Adrenal gland (tissue), 5 donors: ENCODE measurements around the gene GALNT10.

Experiments
- CTCF ChIP-seq, 6 experiments: fragments of 450-650 bp in 4 of 6; fragments of 200-600 bp in 2 of 6; sonication (generic) in 1 of 6; IDR thresholded peaks; 1 replicate in 5 of 6; 2 replicates in 1 of 6; pipeline versions ENCODE4 v1.5.1 to v1.8.0; 2016 to 2021; ENCODE audit warnings: antibody characterized with exemption in 6 of 6, mild to moderate bottlenecking in 2 of 6, moderate library complexity in 1 of 6
- POLR2A ChIP-seq, 2 donors: fragments of 450-650 bp; IDR thresholded peaks; one replicate each; pipeline ENCODE4 v1.6.1; 2017; ENCODE audit warnings: antibody characterized with exemption in 2 of 2, mild to moderate bottlenecking in 2 of 2, moderate library complexity in 1 of 2
- donor health status: DM: no; HTN: no; CAD: no.

GRCh38 chr5:154164249-154164581 lies 26.3 kb upstream of the GALNT10 start:
- TF ChIP-seq CTCF (IDR thresholded peaks at IDR 0.05) (no peak), POLR2A (IDR thresholded peaks at IDR 0.05) (no peak)
